HG03196 (cell line): ENCODE data around the gene SLC5A2.
"Not testable (repeated sequence)": the region's sequence is repeated elsewhere in the genome, so short reads cannot be mapped to it uniquely, and the experiment has no call there.

Experiments used
- ATAC-seq: cut with Tn5 transposase; IDR thresholded peaks from one replicate; pipeline ENCODE4 v1.9.1; 2021; ENCODE audit not compliant: unreplicated experiment

The SLC5A2 gene

DNA sequence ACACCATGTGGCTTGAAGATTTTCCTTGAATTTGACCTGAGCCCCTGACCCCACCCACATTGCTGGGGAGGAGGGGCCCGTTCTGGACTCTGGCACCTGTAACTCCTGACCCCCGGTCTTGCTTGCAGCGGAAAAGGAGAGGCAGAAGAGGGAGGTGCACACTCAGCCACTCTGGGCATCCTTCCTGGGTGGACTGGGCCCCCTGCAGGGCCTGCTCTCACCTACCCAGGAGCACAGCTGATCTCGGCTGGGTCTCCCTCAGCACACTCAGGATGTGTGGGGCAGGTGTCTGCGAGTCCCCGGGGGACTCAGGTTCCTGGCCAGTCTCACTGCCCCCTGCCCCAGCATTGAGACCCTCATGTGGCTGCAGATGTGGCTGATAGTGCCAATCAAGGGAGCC lies 40.8 kb downstream of the SLC5A2 start:
- ATAC-seq, result not testable (repeated sequence)

GRCh38 chr16:31525113-31525512 lies 42.2 kb downstream of the SLC5A2 start:
- no peak for ATAC-seq

DNA sequence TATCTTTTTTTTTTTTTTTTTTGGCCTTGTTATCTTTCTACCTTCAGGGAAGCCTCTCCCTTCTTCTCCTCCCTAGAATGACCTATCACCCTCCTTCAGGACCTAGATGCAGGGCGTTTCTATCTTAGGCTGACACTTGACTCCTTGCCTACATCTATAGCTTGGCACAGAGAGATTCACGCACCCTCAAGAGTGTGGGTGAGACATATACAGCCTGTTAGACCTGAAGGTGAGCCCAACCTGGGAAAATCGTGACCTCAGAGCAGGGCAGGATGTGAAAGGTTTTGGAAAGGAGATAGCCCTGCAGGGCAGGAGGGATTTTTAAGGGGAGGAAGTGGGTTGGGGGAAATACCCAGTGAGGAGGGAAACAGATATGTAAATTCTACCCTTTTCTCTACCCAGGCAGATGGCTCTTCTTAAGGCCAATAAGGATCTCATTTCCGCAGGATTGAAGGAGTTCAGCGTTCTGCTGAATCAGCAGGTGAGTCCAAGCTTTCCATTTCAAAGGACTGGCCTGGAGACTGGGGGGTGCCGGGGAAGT lies 44.9 kb downstream of the SLC5A2 start, which contains the start of gene AHSP:
TSS of gene AHSP (plus strand) at position 167 of the 541 bp plus-strand sequence. CDS start at position 407, 240 bp downstream.
- ATAC-seq, result no peak

- ATAC-seq, result no peak
These were observed 45.7 kb downstream of the SLC5A2 start for GRCh38 chr16:31528523-31529107.

DNA sequence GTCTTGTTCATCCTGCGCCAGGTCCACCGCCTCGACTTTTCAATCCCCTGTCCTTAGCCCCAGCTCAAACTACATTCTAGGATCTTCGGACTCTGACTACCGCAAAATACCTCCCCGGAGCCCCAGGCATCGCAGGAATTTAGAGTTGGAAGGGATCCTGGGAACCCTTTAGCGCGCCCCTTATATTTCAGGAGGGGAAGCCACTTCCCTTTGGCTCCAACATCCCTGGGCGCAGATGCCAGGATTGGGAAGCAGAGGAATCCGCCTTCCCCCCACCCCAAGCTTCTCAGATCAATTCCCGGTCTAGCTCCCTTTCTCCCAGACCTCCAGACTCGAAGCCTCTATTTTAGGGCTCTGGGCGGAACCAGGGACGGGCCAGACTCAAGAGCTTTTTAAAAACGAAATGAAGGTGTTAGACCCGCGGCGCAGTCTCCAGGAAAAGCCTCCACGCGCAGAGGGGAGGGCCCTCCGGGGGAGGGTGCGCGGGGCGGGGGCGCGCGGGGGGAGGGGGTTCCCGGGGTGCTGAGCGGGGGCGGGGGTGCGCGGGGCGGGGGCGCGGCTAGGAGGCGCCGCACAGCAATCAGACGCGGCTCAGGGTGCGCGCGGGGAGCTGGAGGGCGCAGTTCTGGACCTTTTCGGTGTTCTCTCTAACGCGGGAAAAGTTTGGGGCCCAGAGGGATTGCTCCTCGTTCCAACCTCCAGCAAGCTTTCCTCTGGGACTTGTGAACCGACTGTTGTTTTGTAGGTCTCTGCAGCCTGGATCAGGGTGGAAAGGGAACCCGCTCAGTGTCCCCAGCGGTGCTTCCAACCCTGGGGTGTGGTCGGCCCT lies 46.4 kb downstream of the SLC5A2 start:
- no peak for ATAC-seq

DNA sequence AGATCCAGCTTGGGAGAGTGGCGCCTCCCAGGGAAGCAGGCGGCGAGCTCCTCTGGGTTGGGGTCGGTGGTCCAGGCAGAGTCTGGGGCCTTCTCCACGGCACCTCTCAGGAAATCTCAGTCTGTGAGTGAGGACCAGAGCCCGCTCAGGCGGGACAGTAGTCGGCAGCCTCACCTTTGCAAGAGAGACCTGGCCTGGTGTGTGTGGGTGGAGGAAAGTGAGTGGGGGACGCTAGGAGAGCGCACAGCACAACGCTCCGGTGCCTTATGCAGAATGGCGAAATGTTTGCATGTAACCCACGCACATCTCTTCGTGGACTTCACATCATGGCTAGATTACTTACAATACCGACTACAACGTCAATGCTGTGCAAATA lies 47.0 kb downstream of the SLC5A2 start:
- no peak for ATAC-seq

DNA sequence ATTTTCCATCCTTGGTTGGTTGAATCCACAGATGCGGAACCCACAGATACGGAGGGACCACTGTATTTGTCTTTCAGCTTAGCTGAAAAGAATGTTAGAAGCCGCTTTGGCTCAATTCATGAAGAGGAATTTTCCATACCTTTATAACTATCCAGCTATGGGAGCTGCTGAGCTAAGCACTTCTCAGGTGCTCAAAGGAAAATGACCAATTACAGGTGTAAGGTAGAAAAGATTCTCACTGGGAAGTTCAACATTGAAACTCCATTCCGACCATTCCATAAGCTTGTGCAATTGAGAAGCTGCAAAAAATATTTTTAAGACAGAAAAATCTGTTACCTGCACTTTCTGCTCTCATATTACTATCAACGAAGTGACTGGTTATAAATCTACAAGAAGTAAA lies 47.5 kb downstream of the SLC5A2 start:
- no peak for ATAC-seq

- ATAC-seq, result no peak
These were observed 48.2 kb downstream of the SLC5A2 start for GRCh38 chr16:31531096-31531495.

DNA sequence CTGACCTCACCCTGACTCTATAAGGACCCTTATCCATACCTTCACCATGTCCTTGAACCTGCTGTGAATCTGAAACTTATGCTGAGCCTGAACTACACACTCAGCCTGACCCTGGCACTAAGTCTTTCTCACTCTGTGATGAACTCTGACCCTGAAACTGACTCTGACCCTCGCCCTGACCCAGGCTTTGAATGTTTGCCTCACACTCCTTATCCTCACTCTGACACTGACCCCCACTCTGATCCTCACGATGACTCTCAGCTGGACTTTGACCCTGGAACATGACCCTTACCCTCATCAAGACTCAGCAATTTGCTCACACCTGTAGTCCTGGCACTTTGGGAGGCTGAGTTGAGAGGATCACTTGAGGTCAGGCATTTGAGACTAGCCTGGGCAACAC lies 49.2 kb downstream of the SLC5A2 start:
- no peak for ATAC-seq

DNA sequence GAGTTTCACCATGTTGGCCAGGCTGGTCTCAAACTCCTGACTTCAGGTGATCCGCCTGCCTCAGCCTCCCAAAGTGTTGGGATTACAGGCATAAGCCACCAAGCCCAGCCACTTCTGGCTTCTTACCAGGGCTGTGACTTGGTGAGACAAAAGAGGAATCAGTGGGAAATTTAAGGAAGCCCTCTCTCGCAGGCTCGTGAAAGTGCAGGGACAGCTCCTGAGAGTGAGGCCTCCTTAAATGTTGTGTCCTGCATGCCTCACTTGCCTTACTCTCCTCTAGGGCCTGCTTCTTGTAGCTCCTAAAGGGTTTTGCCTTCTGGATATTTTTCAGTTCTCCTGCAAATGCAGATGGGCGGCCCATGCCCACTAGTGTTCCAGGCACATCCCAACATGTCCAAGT lies 50.0 kb downstream of the SLC5A2 start:
- ATAC-seq, result no peak

DNA sequence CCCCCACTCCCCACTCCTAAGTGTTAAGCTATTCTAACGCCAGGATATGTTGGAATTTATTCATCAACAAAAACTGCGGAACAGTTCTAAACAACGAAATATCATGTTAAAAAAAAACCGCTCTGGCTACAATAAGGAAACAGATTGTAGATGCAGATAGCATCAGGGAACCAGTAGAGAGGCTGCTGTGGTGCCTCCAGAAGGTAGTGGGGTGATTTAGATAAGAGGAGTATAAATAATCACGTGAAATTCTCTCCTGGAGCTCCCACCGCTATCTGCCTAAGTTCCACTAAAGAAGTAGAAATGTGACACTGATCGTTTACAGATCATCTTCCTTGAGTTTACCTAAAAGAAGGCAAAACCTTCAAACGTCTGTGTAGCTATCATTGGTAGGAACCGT lies 52.8 kb downstream of the SLC5A2 start:
- ATAC-seq, result no peak

- ATAC-seq, result no peak
These were observed 54.0 kb downstream of the SLC5A2 start for GRCh38 chr16:31536804-31537361.

DNA sequence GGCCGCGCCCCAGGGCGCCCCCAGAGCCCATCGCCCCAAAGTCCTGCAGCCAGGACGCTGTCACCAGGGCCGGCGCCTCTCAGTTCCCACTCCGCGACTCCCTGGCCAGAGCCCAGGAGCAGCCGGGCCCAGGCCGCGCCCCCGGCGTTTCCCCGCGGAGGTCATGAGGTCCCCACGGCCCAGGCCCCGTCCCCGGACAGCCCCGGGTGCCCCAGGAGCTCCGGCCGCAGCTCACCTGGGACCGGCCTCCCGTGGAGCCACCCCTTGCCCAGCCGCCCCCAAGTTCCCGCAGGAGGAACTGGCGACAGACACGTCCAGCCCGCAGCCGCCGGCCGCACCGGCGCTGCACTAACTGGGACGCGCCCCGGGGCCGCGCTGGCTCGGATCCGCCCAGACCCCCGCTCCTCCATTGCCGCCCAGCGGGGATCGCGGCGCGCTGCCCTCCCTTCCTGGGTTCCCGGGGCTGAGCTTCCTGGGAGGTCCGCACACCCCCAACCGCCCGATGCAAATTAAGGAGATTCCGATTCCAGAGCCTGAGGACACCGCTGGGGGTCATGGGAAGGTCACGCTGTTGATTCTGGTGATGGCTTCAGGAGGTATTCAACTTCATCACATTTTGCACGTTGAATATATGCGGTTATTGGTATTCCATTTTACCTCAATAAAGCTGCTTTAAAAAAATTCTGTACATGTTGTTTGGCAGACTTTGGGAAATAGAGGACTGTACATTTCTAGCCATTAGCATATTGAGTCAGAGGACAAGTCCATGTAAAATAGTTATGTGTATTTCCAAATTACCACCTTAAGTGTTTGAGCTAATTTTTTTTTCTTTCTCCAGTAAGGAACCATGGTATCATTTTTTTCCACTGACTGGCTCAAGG lies 54.7 kb downstream of the SLC5A2 start:
- ATAC-seq, result no peak

GRCh38 chr16:31538243-31538598 lies 55.3 kb downstream of the SLC5A2 start:
- ATAC-seq, result not testable (repeated sequence)

- ATAC-seq, result not testable (repeated sequence)
These were observed 56.8 kb downstream of the SLC5A2 start for GRCh38 chr16:31539762-31540161.
